Measurements from ENCODE around the gene SPRY1. TPM values are rescaled to one million over a fixed set of nuclear protein-coding genes. Genes with fewer than 3 reads are reported as not detected.

Gene SPRY1
- total RNA-seq, 4 donors from 2014 or later = 22.1 to 47.2 (median 33.7) TPM

DNA sequence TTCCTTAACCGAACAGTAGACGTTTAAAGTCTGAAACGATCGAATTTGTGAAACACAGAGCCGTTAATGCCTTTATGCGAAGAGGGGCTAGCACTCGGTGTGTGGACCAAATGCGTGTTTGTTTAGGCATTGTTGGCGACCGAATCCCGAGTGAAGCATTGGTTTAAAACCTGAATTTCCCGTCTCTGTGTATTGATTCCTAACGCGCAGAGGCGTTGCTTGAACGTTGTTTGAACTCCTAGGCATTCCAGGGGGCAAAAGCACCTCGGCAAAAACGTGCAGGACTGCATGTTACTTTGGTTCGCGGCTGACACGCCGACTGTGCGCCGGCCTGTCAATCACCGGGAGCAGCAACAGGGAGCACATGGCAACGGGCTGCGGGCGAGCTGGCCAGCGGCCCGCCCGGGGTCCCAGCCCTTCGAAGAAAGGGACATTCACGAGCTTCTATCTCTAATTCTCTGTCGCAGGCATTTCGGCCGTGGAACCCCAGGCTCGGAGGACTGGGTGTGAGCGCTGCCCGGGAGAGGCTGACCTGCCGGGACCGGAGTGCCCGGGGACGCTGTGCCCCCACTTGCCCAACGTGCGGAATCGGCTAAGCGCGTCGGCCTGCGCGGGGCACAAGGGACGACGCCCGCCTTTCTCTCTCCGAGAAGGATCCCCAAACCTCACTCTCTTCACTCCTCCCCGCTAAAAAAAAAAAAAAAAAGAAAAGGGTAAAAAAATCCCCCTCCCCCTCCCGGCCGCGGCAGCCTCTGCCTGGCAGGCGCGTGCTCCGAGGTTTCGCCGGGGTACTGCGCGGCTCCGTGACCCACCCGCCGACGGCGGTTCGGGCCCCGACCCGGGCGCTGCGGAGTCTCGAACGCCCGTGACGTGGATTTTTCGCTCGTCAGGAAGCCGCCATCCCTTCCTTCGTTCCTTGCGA lies 810 bp downstream of the SPRY1 start:
- in situ Hi-C loops (cut with MboI; ENCODE audit: low pct_ligation_motif_present in 1 of 4, low pct_unique_long_range_greater_than_20kb in 1 of 4, low sequenced_read_pairs in 3 of 4) = loop anchor here in 3 of 4 donors (10.0 to 25.0 kb wide), 4 partner anchors 257 to 865 kb away; no protein-coding TSS in a partner anchor
- 0% methylated on average over 11 to 71 of the region's 85 CpGs for WGBS, 2 donors (ENCODE audit: low coverage in 1 of 2)

DNA sequence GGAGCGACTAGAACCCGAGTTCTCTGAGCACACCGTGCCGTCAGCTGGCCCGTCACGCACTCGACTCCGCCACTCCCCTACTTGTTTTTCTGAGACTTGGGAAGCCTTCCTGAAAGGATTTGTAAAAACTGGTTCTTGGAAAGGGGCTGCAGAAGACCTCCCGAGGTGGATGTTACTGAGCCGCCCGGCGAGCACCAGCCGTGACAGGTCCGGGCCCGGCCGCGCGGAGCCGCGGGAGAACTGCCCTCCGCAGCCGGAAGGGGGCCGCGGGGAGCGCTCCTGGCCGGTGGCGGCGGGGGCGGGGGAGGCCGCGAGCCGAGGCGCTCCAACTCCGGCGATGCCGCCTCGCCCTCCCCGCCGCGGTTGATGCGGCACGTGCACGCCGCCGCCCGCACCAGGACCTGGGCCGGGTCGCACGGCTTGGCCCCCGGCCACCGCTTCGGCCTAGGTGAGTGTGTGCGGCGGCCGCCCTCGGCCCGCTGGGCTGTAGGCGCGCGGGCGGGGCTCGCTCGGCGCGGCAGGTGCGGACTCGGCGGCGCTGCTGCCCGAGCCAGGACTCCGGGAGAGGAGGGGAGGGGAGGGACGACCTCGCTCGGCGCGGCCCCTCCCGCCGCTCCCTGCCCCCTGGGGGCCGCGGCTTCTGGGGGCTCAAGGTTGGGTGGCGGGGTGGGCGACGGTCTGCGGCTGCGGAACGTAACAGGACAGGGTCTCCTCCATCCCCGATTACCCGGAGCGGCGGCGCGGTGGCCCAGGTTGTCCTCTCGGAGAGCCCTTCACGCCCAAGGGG lies 1.7 kb downstream of the SPRY1 start:
- WGBS, 2 donors (ENCODE audit: low coverage in 1 of 2) = 0% methylated on average over 17 of the region's 94 CpGs; no CpG with 5 or more reads in 1 of the 2 donors
- peak; percentile 83 for DNase-seq
- in situ Hi-C loops (cut with MboI; ENCODE audit: low pct_ligation_motif_present in 1 of 4, low pct_unique_long_range_greater_than_20kb in 1 of 4, low sequenced_read_pairs in 3 of 4) = loop anchor here in 3 of 4 donors (10.0 to 25.0 kb wide), 4 partner anchors 257 to 864 kb away; no protein-coding TSS in a partner anchor
- Histone ChIP-seq H3K36me3 (peaks cover 0 to 9% (median 3%) of the 10 kb centered on the region in 4 donors), H3K4me1 (peaks cover 0 to 24% (median 0%) of the 10 kb centered on the region in 4 donors), H3K9me3 (no peaks in the 10 kb centered on the region), H3K27ac (peak overlapping the region; percentile 91 to 95 (median 95)), H3K27me3 (no peaks in the 10 kb centered on the region), H3K4me3 (peak overlapping the region; percentile 67 to 89 (median 75))
- intact Hi-C loops (cut with DNase I; ENCODE audit: low total_unique reads) = loop anchor here (10.0 kb wide), 3 partner anchors 257 to 717 kb away; no protein-coding TSS in a partner anchor
- no peak for TF ChIP-seq POLR2A (IDR thresholded peaks at IDR 0.05)
- TF ChIP-seq POLR2AphosphoS5 (IDR thresholded peaks at IDR 0.05) = peak in 2 of 3 donors; percentile 33 to 52
- TF ChIP-seq, protein P1, sequence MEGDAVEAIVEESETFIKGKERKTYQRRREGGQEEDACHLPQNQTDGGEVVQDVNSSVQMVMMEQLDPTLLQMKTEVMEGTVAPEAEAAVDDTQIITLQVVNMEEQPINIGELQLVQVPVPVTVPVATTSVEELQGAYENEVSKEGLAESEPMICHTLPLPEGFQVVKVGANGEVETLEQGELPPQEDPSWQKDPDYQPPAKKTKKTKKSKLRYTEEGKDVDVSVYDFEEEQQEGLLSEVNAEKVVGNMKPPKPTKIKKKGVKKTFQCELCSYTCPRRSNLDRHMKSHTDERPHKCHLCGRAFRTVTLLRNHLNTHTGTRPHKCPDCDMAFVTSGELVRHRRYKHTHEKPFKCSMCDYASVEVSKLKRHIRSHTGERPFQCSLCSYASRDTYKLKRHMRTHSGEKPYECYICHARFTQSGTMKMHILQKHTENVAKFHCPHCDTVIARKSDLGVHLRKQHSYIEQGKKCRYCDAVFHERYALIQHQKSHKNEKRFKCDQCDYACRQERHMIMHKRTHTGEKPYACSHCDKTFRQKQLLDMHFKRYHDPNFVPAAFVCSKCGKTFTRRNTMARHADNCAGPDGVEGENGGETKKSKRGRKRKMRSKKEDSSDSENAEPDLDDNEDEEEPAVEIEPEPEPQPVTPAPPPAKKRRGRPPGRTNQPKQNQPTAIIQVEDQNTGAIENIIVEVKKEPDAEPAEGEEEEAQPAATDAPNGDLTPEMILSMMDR (IDR thresholded peaks at IDR 0.05) = peak; percentile 51 to 67 (median 53)

More for the DNA sequence above, 810 bp downstream of the SPRY1 start:
- TF ChIP-seq POLR2AphosphoS5 (IDR thresholded peaks at IDR 0.05) (peak in 1 of 3 donors; percentile 21), EP300 (IDR thresholded peaks at IDR 0.05; ENCODE audit: low read depth) (no peak), POLR2A (IDR thresholded peaks at IDR 0.05) (no peak)
- TF ChIP-seq, protein P1 (IDR thresholded peaks at IDR 0.05) = no peak
- Histone ChIP-seq H3K27ac (peak overlapping the region; percentile 91 to 95 (median 95)), H3K4me1 (peaks cover 0 to 20% (median 0%) of the 10 kb centered on the region in 4 donors), H3K27me3 (no peaks in the 10 kb centered on the region), H3K36me3 (peaks cover 0 to under 1% (median 0%) of the 10 kb centered on the region in 4 donors), H3K4me3 (peak overlapping the region; percentile 67 to 89 (median 75)), H3K9me3 (no peaks in the 10 kb centered on the region)
- DNase-seq = peak; percentile 64
- intact Hi-C loops (cut with DNase I; ENCODE audit: low total_unique reads) = loop anchor here (10.0 kb wide), 3 partner anchors 257 to 717 kb away; no protein-coding TSS in a partner anchor

DNA sequence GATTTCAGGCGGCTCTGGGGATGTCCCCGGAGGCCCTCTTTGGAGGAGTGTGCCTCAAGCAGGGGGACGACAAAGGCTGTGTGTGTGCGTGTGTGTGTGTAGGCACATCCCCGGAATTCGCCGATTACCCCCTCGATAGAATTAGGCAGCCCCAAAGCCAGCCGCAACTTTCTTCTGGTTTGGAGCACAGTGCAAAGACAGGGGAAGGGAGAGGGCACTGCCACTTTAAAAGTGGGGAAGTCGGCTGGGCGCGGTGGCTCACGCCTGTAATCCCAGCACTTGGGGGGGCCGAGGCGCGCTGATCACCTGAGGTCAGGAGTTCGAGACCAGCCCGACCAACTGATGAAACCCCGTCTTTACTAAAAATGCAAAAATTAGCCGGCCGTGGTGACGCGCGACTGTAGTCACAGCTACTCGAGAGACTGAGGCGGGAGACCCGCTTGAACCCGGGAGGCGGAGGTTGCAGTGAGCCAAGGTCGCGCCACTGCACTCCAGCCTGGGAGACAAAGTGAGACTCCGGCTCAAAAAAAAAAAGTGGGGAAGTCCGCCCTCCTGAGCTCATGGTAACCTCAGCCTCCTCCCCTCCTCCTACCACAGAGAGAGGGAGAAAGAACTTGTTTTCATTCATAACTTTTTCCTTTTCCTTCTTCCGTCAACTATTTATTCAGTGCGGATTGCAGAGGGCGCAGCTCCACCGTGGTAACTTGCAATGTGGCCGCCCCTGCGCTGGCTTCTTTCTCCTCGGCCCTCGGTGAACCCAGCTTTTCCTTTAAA lies 2.4 kb downstream of the SPRY1 start:
- H3K36me3 ChIP-seq = peaks cover 0 to 16% (median 3%) of the 10 kb centered on the region in 4 donors
- H3K27me3 ChIP-seq = no peaks in the 10 kb centered on the region
- no peaks in the 10 kb centered on the region for H3K9me3 ChIP-seq
- intact Hi-C loops (cut with DNase I; ENCODE audit: low total_unique reads) = loop anchor here (10.0 kb wide), 3 partner anchors 256 to 716 kb away; no protein-coding TSS in a partner anchor
- in situ Hi-C loops (cut with MboI; ENCODE audit: low pct_ligation_motif_present in 1 of 4, low pct_unique_long_range_greater_than_20kb in 1 of 4, low sequenced_read_pairs in 3 of 4) = loop anchor here in 3 of 4 donors (10.0 to 25.0 kb wide), 4 partner anchors 256 to 863 kb away; no protein-coding TSS in a partner anchor
- H3K4me1 ChIP-seq = peaks cover 0 to 31% (median 2%) of the 10 kb centered on the region in 4 donors
- peak overlapping the region; percentile 67 to 89 (median 75) for H3K4me3 ChIP-seq
- WGBS, 2 donors (ENCODE audit: low coverage in 1 of 2) = 0 to 3% methylated on average over 10 to 35 of the region's 41 CpGs
- TF ChIP-seq EP300 (IDR thresholded peaks at IDR 0.05; ENCODE audit: low read depth) = no peak
- TF ChIP-seq, protein P1 (IDR thresholded peaks at IDR 0.05) = peak in 1 of 5 experiments; percentile 11
- peak in 2 of 3 donors; percentile 35 to 41 for TF ChIP-seq POLR2AphosphoS5 (IDR thresholded peaks at IDR 0.05)
- TF ChIP-seq POLR2A (IDR thresholded peaks at IDR 0.05) = peak; percentile 53
- peak overlapping the region; percentile 91 to 95 (median 95) for H3K27ac ChIP-seq
- peak; percentile 69 for DNase-seq
